HEK293 (cell line): ENCODE data around the gene SAT1.
A peak's percentile ranks its signal among the peaks of the same experiment; 100 is the strongest.

ENCODE experiments used
- CTCF ChIA-PET: fragments of 350-600 bp; formaldehyde crosslinking; extraction: SDS; loops from one replicate; lab custom pipeline; 2021; ENCODE audit warnings: antibody characterized with exemption; lab: Yijun Ruan, JAX
- POLR2A ChIA-PET: fragments of 300-600 bp; formaldehyde crosslinking; extraction: SDS; loops from one replicate; lab custom pipeline; 2020; ENCODE audit warnings: antibody characterized with exemption, inconsistent platforms; lab: Yijun Ruan, JAX
- H3K27ac ChIP-seq: fragments of 200-500 bp; sonication (Bioruptor generic); 2 replicates; pipeline ENCODE4 v1.5.1; 2014; ENCODE audit warnings: low read depth, low read length, control low read depth, inconsistent platforms; ENCODE audit errors: extremely low read depth
- H3K36me3 ChIP-seq, 2 experiments: fragments of 200-500 bp in 1 of 2; sonication (Bioruptor generic) in 1 of 2; 1 replicate in 1 of 2; 2 replicates in 1 of 2; pipeline ENCODE4 v1.5.1; 2014 to 2017; ENCODE audit warnings: inconsistent platforms in 2 of 2, low read length in 2 of 2; ENCODE audit not compliant: control insufficient read depth in 2 of 2, insufficient read depth in 1 of 2
- H3K4me1 ChIP-seq: fragments of 200-500 bp; sonication (Bioruptor generic); 2 replicates; pipeline ENCODE4 v1.5.1; 2014; ENCODE audit warnings: mild to moderate bottlenecking, low read length, inconsistent platforms; ENCODE audit not compliant: control insufficient read depth, insufficient read depth
- H3K4me3 ChIP-seq: 2 replicates; pipeline ENCODE4 v1.5.1; 2011; ENCODE audit warnings: low read depth, mild to moderate bottlenecking, control low read depth, low read length, moderate library complexity
- H3K9me3 ChIP-seq: fragments of 200-500 bp; sonication (Bioruptor generic); 2 replicates; pipeline ENCODE4 v1.5.1; 2014; ENCODE audit warnings: low read depth, low read length, inconsistent platforms; ENCODE audit not compliant: control insufficient read depth, insufficient read depth
- FEZF1 ChIP-seq: fragments of 450-650 bp; formaldehyde crosslinking; IDR thresholded peaks from 2 replicates; pipeline ENCODE4 v1.5.1; 2016; ENCODE audit warnings: missing biosample characterization, missing genetic modification characterization
- GLI2 ChIP-seq: fragments of 450-650 bp; formaldehyde crosslinking; IDR thresholded peaks from 2 replicates; pipeline ENCODE4; 2017; ENCODE audit warnings: missing biosample characterization, missing genetic modification characterization, low read depth, borderline replicate concordance
- HOXC10 ChIP-seq: sonication (generic); formaldehyde crosslinking; IDR thresholded peaks from 2 replicates; pipeline ENCODE4 v1.8.1; 2023; ENCODE audit warnings: mild to moderate bottlenecking, missing genetic modification reagents
- HOXD13 ChIP-seq: sonication (generic); formaldehyde crosslinking; IDR thresholded peaks from 2 replicates; pipeline ENCODE4 v1.8.0; 2022; ENCODE audit warnings: missing genetic modification reagents, borderline replicate concordance
- KLF16 ChIP-seq: fragments of 450-650 bp; formaldehyde crosslinking; IDR thresholded peaks from 2 replicates; pipeline ENCODE4 v1.5.1; 2017; ENCODE audit warnings: missing biosample characterization, missing genetic modification characterization
- MYNN ChIP-seq: fragments of 450-650 bp; formaldehyde crosslinking; IDR thresholded peaks from 2 replicates; pipeline ENCODE4 v1.5.1; 2016; ENCODE audit warnings: missing biosample characterization, missing genetic modification characterization, borderline replicate concordance
- RBAK ChIP-seq: fragments of 450-650 bp; formaldehyde crosslinking; IDR thresholded peaks from 2 replicates; pipeline ENCODE4 v1.5.1; 2016; ENCODE audit warnings: missing biosample characterization, missing genetic modification characterization
- TRIM28 ChIP-seq: IDR thresholded peaks from 2 replicates; pipeline ENCODE4 v1.6.1; 2011; ENCODE audit warnings: low read length, control low read depth, borderline replicate concordance
- ZBTB17 ChIP-seq: fragments of 450-650 bp; formaldehyde crosslinking; IDR thresholded peaks from 2 replicates; pipeline ENCODE4 v1.5.1; 2016; ENCODE audit warnings: missing biosample characterization, missing genetic modification characterization
- ZNF10 ChIP-seq: fragments of 450-650 bp; formaldehyde crosslinking; IDR thresholded peaks from 2 replicates; pipeline ENCODE4 v1.5.1; 2017; ENCODE audit warnings: missing biosample characterization, missing genetic modification characterization
- ZNF155 ChIP-seq: fragments of 450-650 bp; formaldehyde crosslinking; IDR thresholded peaks from 2 replicates; pipeline ENCODE4 v1.5.1; 2016; ENCODE audit warnings: missing biosample characterization, missing genetic modification characterization
- ZNF2 ChIP-seq: fragments of 450-650 bp; formaldehyde crosslinking; IDR thresholded peaks from 2 replicates; pipeline ENCODE4 v1.5.1; 2016; ENCODE audit warnings: missing biosample characterization, missing genetic modification characterization
- ZNF214 ChIP-seq: fragments of 450-650 bp; formaldehyde crosslinking; IDR thresholded peaks from 2 replicates; pipeline ENCODE4 v1.5.1; 2017; ENCODE audit warnings: missing biosample characterization, mild to moderate bottlenecking, missing genetic modification characterization, borderline replicate concordance
- ZNF529 ChIP-seq: fragments of 450-650 bp; formaldehyde crosslinking; IDR thresholded peaks from 2 replicates; pipeline ENCODE4 v1.5.1; 2017; ENCODE audit warnings: missing genetic modification characterization, missing biosample characterization; ENCODE audit not compliant: insufficient replicate concordance
- ZNF530 ChIP-seq: fragments of 450-650 bp; formaldehyde crosslinking; IDR thresholded peaks from 2 replicates; pipeline ENCODE4 v1.5.1; 2016; ENCODE audit warnings: low read depth, missing biosample characterization, missing genetic modification characterization
- ZNF677 ChIP-seq: fragments of 450-650 bp; IDR thresholded peaks from 2 replicates; pipeline ENCODE4 v1.5.0; 2018; ENCODE audit warnings: missing biosample characterization, mild to moderate bottlenecking, missing genetic modification characterization, moderate library complexity
- ZNF792 ChIP-seq: fragments of 450-650 bp; formaldehyde crosslinking; IDR thresholded peaks from 2 replicates; pipeline ENCODE4 v1.5.1; 2016; ENCODE audit warnings: missing biosample characterization, missing genetic modification characterization
- ZSCAN16 ChIP-seq: fragments of 450-650 bp; formaldehyde crosslinking; IDR thresholded peaks from 2 replicates; pipeline ENCODE4 v1.5.1; 2016; ENCODE audit warnings: missing biosample characterization, missing genetic modification characterization
- TF ChIP-seq, protein P1 (sequence below): fragments of 450-650 bp; formaldehyde crosslinking; IDR thresholded peaks from 2 replicates; pipeline ENCODE4 v1.5.1; 2017; ENCODE audit warnings: missing biosample characterization, mild to moderate bottlenecking, missing genetic modification characterization, moderate library complexity
- TF ChIP-seq, protein P2 (sequence below): fragments of 450-650 bp; formaldehyde crosslinking; IDR thresholded peaks from 2 replicates; pipeline ENCODE4 v1.5.1; 2016; ENCODE audit warnings: missing biosample characterization, missing genetic modification characterization
- TF ChIP-seq, protein P3 (sequence below): IDR thresholded peaks from 2 replicates; pipeline ENCODE4 v1.6.1; 2011; ENCODE audit warnings: mild to moderate bottlenecking, low read depth, low read length, borderline replicate concordance
- TF ChIP-seq, protein P4 (sequence below): fragments of 450-650 bp; formaldehyde crosslinking; IDR thresholded peaks from 2 replicates; pipeline ENCODE4 v1.5.1; 2016; ENCODE audit warnings: missing biosample characterization, missing genetic modification characterization, borderline replicate concordance
- TF ChIP-seq, protein P5 (sequence below): fragments of 450-650 bp; formaldehyde crosslinking; conservative IDR thresholded peaks from 2 replicates; pipeline ENCODE4 v1.5.1; 2016; ENCODE audit warnings: low read depth, missing biosample characterization, missing genetic modification characterization

The SAT1 gene

DNA sequence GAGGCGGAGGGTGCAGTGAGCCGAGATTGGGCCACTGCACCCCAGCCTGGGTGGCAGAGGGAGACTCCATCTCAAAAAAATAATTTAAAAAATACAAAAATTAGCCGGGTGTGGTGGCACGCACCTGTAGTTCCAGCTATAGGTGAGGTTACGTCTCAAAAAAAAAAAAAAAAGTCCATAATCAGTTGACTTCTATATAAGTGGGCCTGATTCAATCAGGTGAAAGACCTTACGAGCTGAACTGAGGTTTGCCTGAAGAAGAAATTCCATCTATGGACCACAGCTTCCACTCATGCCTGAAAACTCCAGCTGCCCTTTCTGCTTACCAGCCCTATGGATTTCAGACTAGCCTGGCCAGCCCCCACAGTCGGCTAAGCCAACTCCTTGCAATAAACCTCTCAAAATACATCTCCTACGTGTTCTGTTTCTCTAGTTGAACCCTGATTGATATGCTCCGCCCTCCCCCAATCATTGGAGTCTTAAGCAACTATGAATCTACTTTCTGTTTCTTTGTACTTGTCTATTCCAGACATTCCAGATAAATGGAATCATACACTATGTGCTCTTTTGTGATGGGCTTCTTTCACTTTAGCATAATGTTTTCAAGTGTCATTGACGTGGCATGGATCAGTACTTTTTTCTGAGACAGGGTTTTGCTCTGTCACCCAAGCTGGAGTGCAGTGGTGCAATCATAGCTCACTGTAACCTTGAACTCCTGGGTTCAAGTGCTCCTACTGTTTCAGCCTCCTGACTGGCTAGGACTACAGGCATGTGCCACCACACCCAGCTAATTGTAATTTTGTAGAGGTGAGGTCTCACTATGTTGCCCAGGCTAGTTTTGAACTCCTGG is 36.6 kb downstream of the SAT1 start:
- peaks cover 6% of the 10 kb centered on the region for H3K4me1 ChIP-seq
- no peaks in the 10 kb centered on the region for H3K9me3 ChIP-seq
- CTCF ChIA-PET: interaction anchor here (0.5 to 2.3 kb wide), 4 partner anchors 36 to 1241 kb away, joined by 3 to 14 read pairs (median 6); partner anchors contain the start of gene SAT1
- H3K4me3 ChIP-seq: no peak overlapping the region
- no peak overlapping the region for H3K27ac ChIP-seq
- POLR2A ChIA-PET: interaction anchor here (1.0 to 5.4 kb wide), 2 partner anchors 12 to 36 kb away, joined by 3 to 44 read pairs; partner anchors contain the start of gene SAT1
- no peaks in the 10 kb centered on the region for H3K36me3 ChIP-seq
- TF ChIP-seq ZNF677 (tag by site-specific recombination): no peak
- no peak for TF ChIP-seq TRIM28
- TF ChIP-seq ZNF214 (tag by site-specific recombination): no peak
- peak; percentile 74 for TF ChIP-seq ZBTB17 (tag by site-specific recombination)
- no peak for TF ChIP-seq HOXC10 (CRISPR knock-in tag)
- TF ChIP-seq, protein P1, sequence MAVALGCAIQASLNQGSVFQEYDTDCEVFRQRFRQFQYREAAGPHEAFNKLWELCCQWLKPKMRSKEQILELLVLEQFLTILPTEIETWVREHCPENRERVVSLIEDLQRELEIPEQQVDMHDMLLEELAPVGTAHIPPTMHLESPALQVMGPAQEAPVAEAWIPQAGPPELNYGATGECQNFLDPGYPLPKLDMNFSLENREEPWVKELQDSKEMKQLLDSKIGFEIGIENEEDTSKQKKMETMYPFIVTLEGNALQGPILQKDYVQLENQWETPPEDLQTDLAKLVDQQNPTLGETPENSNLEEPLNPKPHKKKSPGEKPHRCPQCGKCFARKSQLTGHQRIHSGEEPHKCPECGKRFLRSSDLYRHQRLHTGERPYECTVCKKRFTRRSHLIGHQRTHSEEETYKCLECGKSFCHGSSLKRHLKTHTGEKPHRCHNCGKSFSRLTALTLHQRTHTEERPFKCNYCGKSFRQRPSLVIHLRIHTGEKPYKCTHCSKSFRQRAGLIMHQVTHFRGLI (tag by site-specific recombination): no peak
- TF ChIP-seq, protein P2, sequence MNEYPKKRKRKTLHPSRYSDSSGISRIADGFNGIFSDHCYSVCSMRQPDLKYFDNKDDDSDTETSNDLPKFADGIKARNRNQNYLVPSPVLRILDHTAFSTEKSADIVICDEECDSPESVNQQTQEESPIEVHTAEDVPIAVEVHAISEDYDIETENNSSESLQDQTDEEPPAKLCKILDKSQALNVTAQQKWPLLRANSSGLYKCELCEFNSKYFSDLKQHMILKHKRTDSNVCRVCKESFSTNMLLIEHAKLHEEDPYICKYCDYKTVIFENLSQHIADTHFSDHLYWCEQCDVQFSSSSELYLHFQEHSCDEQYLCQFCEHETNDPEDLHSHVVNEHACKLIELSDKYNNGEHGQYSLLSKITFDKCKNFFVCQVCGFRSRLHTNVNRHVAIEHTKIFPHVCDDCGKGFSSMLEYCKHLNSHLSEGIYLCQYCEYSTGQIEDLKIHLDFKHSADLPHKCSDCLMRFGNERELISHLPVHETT (tag by site-specific recombination): no peak
- TF ChIP-seq, protein P3, sequence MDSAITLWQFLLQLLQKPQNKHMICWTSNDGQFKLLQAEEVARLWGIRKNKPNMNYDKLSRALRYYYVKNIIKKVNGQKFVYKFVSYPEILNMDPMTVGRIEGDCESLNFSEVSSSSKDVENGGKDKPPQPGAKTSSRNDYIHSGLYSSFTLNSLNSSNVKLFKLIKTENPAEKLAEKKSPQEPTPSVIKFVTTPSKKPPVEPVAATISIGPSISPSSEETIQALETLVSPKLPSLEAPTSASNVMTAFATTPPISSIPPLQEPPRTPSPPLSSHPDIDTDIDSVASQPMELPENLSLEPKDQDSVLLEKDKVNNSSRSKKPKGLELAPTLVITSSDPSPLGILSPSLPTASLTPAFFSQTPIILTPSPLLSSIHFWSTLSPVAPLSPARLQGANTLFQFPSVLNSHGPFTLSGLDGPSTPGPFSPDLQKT: no peak
- peak; percentile 95 for TF ChIP-seq ZNF10
- TF ChIP-seq ZNF792 (tag by site-specific recombination): no peak
- no peak for TF ChIP-seq KLF16 (tag by site-specific recombination)
- TF ChIP-seq, protein P4, sequence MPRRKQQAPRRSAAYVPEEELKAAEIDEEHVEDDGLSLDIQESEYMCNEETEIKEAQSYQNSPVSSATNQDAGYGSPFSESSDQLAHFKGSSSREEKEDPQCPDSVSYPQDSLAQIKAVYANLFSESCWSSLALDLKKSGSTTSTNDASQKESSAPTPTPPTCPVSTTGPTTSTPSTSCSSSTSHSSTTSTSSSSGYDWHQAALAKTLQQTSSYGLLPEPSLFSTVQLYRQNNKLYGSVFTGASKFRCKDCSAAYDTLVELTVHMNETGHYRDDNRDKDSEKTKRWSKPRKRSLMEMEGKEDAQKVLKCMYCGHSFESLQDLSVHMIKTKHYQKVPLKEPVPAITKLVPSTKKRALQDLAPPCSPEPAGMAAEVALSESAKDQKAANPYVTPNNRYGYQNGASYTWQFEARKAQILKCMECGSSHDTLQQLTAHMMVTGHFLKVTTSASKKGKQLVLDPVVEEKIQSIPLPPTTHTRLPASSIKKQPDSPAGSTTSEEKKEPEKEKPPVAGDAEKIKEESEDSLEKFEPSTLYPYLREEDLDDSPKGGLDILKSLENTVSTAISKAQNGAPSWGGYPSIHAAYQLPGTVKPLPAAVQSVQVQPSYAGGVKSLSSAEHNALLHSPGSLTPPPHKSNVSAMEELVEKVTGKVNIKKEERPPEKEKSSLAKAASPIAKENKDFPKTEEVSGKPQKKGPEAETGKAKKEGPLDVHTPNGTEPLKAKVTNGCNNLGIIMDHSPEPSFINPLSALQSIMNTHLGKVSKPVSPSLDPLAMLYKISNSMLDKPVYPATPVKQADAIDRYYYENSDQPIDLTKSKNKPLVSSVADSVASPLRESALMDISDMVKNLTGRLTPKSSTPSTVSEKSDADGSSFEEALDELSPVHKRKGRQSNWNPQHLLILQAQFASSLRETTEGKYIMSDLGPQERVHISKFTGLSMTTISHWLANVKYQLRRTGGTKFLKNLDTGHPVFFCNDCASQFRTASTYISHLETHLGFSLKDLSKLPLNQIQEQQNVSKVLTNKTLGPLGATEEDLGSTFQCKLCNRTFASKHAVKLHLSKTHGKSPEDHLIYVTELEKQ (tag by site-specific recombination): no peak
- no peak for TF ChIP-seq GLI2

DNA sequence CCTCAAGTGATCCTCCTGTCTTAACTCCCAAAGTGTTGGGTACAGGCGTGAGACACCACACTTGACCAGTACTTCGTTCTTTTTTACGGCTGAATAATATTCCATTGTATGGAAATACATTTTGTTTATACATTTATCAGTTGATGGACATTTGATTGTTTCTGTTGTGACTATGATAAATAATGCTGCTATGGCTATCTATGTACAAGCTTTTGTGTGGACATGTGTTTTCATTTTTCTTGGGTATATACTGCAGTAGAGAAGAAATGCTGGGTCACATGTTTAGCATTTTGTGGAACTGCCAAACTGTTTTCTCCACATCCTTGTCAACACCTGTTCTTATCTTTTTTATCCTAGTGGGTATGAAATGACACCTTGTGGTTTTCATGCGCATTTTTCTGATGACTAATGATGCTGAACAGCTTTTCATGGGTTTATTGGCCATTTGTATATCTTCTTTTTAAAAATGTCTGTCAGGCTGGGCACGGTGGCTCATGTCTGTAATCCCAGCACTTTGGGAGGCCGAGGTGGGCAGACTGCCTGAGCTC is 37.3 kb downstream of the SAT1 start:
- ChIA-PET CTCF (interaction anchor here (0.5 to 2.3 kb wide), 3 partner anchors 37 to 1242 kb away, joined by 3 to 14 read pairs (median 9); partner anchors contain the start of gene SAT1), POLR2A (interaction anchor here (1.0 to 5.4 kb wide), 2 partner anchors 13 to 36 kb away, joined by 3 to 44 read pairs; partner anchors contain the start of gene SAT1)
- Histone ChIP-seq H3K4me1 (peaks cover 6% of the 10 kb centered on the region), H3K9me3 (no peaks in the 10 kb centered on the region), H3K27ac (no peak overlapping the region), H3K4me3 (no peak overlapping the region), H3K36me3 (no peaks in the 10 kb centered on the region)
- no peak for TF ChIP-seq ZNF155 (tag by site-specific recombination)
- TF ChIP-seq, protein P5, sequence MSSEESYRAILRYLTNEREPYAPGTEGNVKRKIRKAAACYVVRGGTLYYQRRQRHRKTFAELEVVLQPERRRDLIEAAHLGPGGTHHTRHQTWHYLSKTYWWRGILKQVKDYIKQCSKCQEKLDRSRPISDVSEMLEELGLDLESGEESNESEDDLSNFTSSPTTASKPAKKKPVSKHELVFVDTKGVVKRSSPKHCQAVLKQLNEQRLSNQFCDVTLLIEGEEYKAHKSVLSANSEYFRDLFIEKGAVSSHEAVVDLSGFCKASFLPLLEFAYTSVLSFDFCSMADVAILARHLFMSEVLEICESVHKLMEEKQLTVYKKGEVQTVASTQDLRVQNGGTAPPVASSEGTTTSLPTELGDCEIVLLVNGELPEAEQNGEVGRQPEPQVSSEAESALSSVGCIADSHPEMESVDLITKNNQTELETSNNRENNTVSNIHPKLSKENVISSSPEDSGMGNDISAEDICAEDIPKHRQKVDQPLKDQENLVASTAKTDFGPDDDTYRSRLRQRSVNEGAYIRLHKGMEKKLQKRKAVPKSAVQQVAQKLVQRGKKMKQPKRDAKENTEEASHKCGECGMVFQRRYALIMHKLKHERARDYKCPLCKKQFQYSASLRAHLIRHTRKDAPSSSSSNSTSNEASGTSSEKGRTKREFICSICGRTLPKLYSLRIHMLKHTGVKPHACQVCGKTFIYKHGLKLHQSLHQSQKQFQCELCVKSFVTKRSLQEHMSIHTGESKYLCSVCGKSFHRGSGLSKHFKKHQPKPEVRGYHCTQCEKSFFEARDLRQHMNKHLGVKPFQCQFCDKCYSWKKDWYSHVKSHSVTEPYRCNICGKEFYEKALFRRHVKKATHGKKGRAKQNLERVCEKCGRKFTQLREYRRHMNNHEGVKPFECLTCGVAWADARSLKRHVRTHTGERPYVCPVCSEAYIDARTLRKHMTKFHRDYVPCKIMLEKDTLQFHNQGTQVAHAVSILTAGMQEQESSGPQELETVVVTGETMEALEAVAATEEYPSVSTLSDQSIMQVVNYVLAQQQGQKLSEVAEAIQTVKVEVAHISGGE (tag by site-specific recombination): no peak
- no peak for TF ChIP-seq ZNF530 (tag by site-specific recombination)
- TF ChIP-seq ZSCAN16 (tag by site-specific recombination): no peak
- TF ChIP-seq HOXD13 (CRISPR knock-in tag): 0 out of 2 replicates have a peak, but pooled peaks have one; percentile 35
- TF ChIP-seq FEZF1 (tag by site-specific recombination): peak; percentile 78
- no peak for TF ChIP-seq ZNF529 (tag by site-specific recombination)
- no peak for TF ChIP-seq RBAK (tag by site-specific recombination)
- no peak for TF ChIP-seq MYNN (tag by site-specific recombination)
- no peak for TF ChIP-seq ZNF2 (tag by site-specific recombination)
